ENCODE measurements around the gene ZFP28. TPM values are rescaled to one million over a fixed set of nuclear protein-coding genes. Genes with fewer than 3 reads are reported as not detected.
A peak's percentile ranks its signal among the peaks of the same experiment; 100 is the strongest.

ZFP28 gene
- total RNA-seq, 1 donor from 2014 or later, result 6.2 TPM

DNA sequence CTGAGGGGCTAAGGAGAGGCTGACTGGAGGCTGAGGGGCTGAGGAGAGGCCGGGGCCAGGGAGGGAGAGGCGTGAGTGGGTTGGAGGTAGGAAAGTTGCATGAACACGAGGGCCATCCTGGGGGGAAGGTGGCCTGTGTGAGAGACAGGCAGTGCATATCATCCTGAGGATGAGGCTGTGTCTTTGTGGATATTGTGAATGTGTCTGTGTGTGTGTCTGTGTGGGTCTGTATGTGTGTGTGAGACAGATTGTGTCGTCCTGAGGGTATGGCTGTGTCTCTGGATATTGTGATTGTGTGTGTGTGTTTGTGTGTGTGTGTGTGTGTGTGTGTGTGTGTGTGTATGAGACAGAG, 56.8 kb downstream of the ZFP28 start:
- TF ChIP-seq, protein P1, sequence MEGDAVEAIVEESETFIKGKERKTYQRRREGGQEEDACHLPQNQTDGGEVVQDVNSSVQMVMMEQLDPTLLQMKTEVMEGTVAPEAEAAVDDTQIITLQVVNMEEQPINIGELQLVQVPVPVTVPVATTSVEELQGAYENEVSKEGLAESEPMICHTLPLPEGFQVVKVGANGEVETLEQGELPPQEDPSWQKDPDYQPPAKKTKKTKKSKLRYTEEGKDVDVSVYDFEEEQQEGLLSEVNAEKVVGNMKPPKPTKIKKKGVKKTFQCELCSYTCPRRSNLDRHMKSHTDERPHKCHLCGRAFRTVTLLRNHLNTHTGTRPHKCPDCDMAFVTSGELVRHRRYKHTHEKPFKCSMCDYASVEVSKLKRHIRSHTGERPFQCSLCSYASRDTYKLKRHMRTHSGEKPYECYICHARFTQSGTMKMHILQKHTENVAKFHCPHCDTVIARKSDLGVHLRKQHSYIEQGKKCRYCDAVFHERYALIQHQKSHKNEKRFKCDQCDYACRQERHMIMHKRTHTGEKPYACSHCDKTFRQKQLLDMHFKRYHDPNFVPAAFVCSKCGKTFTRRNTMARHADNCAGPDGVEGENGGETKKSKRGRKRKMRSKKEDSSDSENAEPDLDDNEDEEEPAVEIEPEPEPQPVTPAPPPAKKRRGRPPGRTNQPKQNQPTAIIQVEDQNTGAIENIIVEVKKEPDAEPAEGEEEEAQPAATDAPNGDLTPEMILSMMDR (IDR thresholded peaks at IDR 0.05), result no peak
- peak overlapping the region; percentile 81 for H3K27ac Mint-ChIP-seq
- H3K36me3 Mint-ChIP-seq (ENCODE audit: low read depth), result peaks cover 19% of the 10 kb centered on the region
- ATAC-seq (ENCODE audit: low read depth), result peak; percentile 29
- no peak for DNase-seq
- peak overlapping the region; percentile 96 for H3K4me3 Mint-ChIP-seq
- POLR2A ChIA-PET, result interaction anchor here (0.6 to 1.3 kb wide), 6 partner anchors 82 to 369 kb away, joined by 3 to 17 read pairs (median 4); partner anchors contain the start of genes ZNF582 and ZNF583
- peaks cover 13% of the 10 kb centered on the region for H3K4me1 Mint-ChIP-seq
- intact Hi-C loops (cut with micrococcal nuclease), result loop anchor here (1.0 to 2.0 kb wide), 6 partner anchors 28 to 203 kb away; partner anchors contain the start of genes ZFP28, ZNF470, ZNF582 and ZNF835
- no peaks in the 10 kb centered on the region for H3K27me3 Mint-ChIP-seq
- CTCF ChIA-PET, result no interaction called here
- H3K9me3 Mint-ChIP-seq, result peaks cover 13% of the 10 kb centered on the region

DNA sequence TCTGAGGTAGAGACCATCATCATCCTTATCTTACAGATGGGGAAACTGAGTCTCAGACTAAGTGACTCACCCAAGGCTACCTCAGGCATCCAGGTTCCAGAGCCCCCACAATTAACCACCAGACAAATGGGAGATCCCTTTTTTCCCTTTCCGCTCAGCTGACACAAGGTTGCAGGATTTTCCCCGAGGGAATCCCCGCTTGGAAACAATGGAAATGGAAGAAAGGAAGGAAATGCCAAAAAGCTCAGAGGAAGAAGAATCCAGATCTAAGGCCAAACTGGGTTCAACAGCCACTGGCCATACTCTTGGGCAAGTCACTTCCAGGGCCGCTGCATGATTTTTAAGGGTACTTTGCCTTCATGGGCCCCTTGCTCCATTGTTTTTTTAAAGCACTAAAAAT, 57.9 kb downstream of the ZFP28 start:
- DNase-seq (no peak), ATAC-seq (ENCODE audit: low read depth) (no peak)
- Mint-ChIP-seq H3K27me3 (no peaks in the 10 kb centered on the region), H3K4me3 (peak overlapping the region; percentile 96), H3K4me1 (peaks cover 13% of the 10 kb centered on the region), H3K9me3 (peaks cover 7% of the 10 kb centered on the region), H3K36me3 (ENCODE audit: low read depth) (peaks cover 30% of the 10 kb centered on the region), H3K27ac (no peak overlapping the region)
- intact Hi-C loops (cut with micrococcal nuclease), result no loop called here
- ChIA-PET CTCF (no interaction called here), POLR2A (no interaction called here)
- TF ChIP-seq, protein P1 (IDR thresholded peaks at IDR 0.05), result no peak

DNA sequence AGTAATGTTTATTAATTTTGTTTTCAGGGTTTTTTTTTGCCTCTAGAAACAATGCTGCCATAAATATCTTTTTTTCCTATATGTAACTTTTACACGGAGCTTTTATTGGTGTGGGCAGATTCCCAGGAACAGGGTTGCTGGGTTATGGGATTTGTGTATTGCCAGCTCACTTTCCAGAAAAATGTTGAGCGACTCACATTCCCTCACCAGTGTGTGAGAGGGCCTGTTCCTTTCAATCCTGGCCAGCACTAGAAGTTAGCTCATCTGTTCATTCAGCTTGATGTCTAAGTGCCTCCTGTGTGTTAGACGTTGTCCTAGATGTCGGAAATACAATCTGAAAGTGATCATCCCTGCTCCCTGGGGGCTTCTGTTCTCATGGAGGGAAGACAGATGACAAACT, 58.9 kb downstream of the ZFP28 start:
- Mint-ChIP-seq H3K27ac (no peak overlapping the region), H3K36me3 (ENCODE audit: low read depth) (peaks cover 40% of the 10 kb centered on the region), H3K9me3 (peaks cover 5% of the 10 kb centered on the region), H3K27me3 (no peaks in the 10 kb centered on the region), H3K4me1 (peaks cover 13% of the 10 kb centered on the region), H3K4me3 (no peak overlapping the region)
- ATAC-seq (ENCODE audit: low read depth) (no peak), DNase-seq (no peak)
- CTCF ChIA-PET, result no interaction called here
- intact Hi-C loops (cut with micrococcal nuclease), result no loop called here
- TF ChIP-seq, protein P1 (IDR thresholded peaks at IDR 0.05), result no peak
- POLR2A ChIA-PET, result no interaction called here

DNA sequence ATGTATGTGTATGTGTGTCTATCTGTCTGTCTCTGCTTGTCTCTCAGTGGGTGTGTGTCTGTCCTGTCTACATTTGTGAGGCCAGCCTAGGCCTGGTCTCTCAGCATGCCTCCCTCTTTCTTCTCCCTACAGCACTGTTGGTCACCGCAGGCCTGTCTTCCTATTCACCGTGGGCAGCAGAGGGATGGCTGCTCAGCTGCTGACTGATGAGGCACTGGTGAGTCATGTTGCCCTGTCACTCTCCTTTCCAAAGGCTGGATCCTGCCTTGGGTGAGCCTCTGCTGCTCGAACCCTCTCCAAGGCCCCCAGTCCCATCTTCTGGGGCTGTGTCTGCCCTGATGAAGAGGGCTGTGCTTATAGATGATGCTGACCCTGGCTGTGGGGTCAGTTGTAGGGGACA, 62.6 kb downstream of the ZFP28 start:
- intact Hi-C loops (cut with micrococcal nuclease), result no loop called here
- CTCF ChIA-PET, result no interaction called here
- TF ChIP-seq, protein P1 (IDR thresholded peaks at IDR 0.05), result no peak
- H3K4me1 Mint-ChIP-seq, result peaks cover 2% of the 10 kb centered on the region
- POLR2A ChIA-PET, result no interaction called here
- no peaks in the 10 kb centered on the region for H3K27me3 Mint-ChIP-seq
- ATAC-seq (ENCODE audit: low read depth), result no peak
- H3K9me3 Mint-ChIP-seq, result peaks cover 16% of the 10 kb centered on the region
- H3K27ac Mint-ChIP-seq, result no peak overlapping the region
- H3K36me3 Mint-ChIP-seq (ENCODE audit: low read depth), result peaks cover 61% of the 10 kb centered on the region
- H3K4me3 Mint-ChIP-seq, result no peak overlapping the region
- no peak for DNase-seq

DNA sequence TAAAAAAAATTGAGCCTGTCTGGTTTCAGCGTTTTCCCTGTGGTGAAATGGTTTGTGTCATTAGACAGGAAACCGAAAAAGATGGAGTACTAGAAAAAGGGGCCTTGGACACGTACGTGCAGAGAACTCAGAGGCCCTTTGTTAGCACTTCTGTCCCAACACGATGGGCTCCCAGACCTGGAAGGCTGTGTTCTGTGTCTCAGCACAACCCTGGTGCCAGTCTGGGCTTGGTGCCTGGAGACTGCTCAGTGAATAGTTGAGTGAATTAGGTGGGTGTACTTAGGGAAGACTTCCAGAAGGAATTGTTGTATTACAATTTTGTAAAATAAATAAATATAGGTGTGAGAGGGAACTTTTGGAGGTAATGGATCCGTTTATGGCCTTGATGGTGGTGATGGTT, 65.1 kb downstream of the ZFP28 start:
- DNase-seq, result no peak
- Mint-ChIP-seq H3K4me1 (no peaks in the 10 kb centered on the region), H3K9me3 (peaks cover 17% of the 10 kb centered on the region), H3K27me3 (no peaks in the 10 kb centered on the region), H3K27ac (no peak overlapping the region), H3K36me3 (ENCODE audit: low read depth) (peaks cover 76% of the 10 kb centered on the region), H3K4me3 (no peak overlapping the region)
- no peak for ATAC-seq (ENCODE audit: low read depth)
- POLR2A ChIA-PET, result no interaction called here
- CTCF ChIA-PET, result no interaction called here
- TF ChIP-seq, protein P1 (IDR thresholded peaks at IDR 0.05), result no peak
- intact Hi-C loops (cut with micrococcal nuclease), result no loop called here

Other genes with a start within 250 kb of the ZFP28 start
- gene ZSCAN5A, start 224.1 kb upstream of the ZFP28 start, total RNA-seq, result 14.0 and 17.8 TPM in 2 replicates
- gene ZNF582, start 145.4 kb upstream of the ZFP28 start, total RNA-seq, result 7.4 and 7.9 TPM in 2 replicates
- gene ZNF583, start 134.6 kb upstream of the ZFP28 start, total RNA-seq, result 5.7 and 6.0 TPM in 2 replicates
- 2.0 and 2.6 TPM in 2 replicates for gene ZNF667, start 61.6 kb upstream of the ZFP28 start, total RNA-seq
- gene ZNF471, start 31.1 kb upstream of the ZFP28 start, total RNA-seq, result 1.8 and 2.1 TPM in 2 replicates
- gene ZNF470, start 28.5 kb downstream of the ZFP28 start, total RNA-seq, result 5.9 and 6.4 TPM in 2 replicates
- 6.3 and 6.7 TPM in 2 replicates for gene ZNF71, start 56.4 kb downstream of the ZFP28 start, total RNA-seq
- gene SMIM17, start 104.2 kb downstream of the ZFP28 start, total RNA-seq, result not detected in 2 replicates
- 5.5 and 5.7 TPM in 2 replicates for gene ZNF835, start 132.8 kb downstream of the ZFP28 start, total RNA-seq